GM10266 (cell line): ENCODE results near the gene COL5A2.

Experiments
- DNase-seq: peaks from one replicate; pipeline ENCODE4 v3.0.0; 2012; ENCODE audit errors: extremely low spot score
- CTCF ChIP-seq: IDR thresholded peaks from 2 replicates; pipeline ENCODE4 v1.5.1; 2012; ENCODE audit warnings: mild to moderate bottlenecking, low read depth; ENCODE audit not compliant: control insufficient read depth, insufficient read depth; ENCODE audit errors: missing control alignments

The COL5A2 gene

GRCh38 chr2:189127756-189128155 lies 51.8 kb downstream of the COL5A2 start:
- no peak for DNase-seq
- TF ChIP-seq CTCF = no peak

DNA sequence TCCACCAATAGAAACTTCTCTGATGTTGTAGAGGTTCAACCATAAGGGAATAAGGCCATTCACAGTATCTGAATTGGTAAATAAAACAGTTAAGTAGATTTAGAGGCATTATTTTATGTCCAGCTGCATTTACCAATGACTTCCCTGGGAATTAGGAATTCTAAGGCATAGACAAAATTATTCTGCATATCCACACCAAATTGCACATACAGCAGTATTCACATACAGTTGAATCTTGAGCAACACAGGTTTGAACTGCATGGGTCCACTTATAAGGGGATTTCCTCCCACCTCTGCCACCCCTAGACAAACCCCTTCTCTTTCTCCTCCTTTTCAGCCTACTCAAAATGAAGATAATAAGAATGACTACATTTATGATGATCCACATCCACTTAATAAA lies 54.4 kb downstream of the COL5A2 start:
- no peak for TF ChIP-seq CTCF
- DNase-seq = no peak

- DNase-seq = no peak
- no peak for TF ChIP-seq CTCF
These were observed 55.4 kb downstream of the COL5A2 start for GRCh38 chr2:189124175-189124574.

DNA sequence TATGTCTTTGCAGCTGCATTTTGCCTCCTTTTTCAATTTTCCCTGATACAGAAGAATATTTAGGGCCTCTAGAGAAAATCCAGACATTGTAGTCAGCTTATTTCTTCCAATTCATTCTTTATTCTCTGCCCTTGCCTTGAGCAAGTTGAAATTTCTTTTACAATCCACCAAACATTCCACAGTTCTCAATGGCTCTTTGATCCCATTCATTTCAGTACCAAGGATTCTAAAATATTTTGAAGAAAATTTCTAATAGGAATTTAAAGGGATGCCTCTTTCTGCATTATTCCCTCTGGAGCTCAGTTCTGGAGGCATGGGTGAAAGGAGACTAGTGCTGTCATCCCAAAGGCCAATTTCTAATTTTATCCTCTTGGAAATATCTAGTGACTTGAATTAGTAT lies 61.2 kb downstream of the COL5A2 start:
- DNase-seq = no peak
- no peak for TF ChIP-seq CTCF

- TF ChIP-seq CTCF = no peak
- DNase-seq = no peak
These were observed 62.6 kb downstream of the COL5A2 start for GRCh38 chr2:189116979-189117378.

GRCh38 chr2:189116087-189116486 lies 63.5 kb downstream of the COL5A2 start:
- no peak for TF ChIP-seq CTCF
- DNase-seq = no peak

- no peak for TF ChIP-seq CTCF
- DNase-seq = no peak
These were observed 64.4 kb downstream of the COL5A2 start for GRCh38 chr2:189115126-189115525.
